Panc1 (cell line): ENCODE measurements around the gene SGCA. TPM values are rescaled to one million over a fixed set of nuclear protein-coding genes. Genes with fewer than 3 reads are reported as not detected.

Experiments
- ATAC-seq: fragments of 200-7000 bp; cut with Tn5 transposase; 2 replicates; pipeline ENCODE4 v1.9.1; 2020; ENCODE audit warnings: mild to moderate bottlenecking, moderate library complexity
- BruUV-seq: library from RNA; stranded (reverse); fragments of 400-500 nt; replicated peaks from 2 replicates; lab custom pipeline; 2021; lab: Mats Ljungman, UMichigan
- CTCF ChIA-PET: fragments of 300-600 bp; sonication (Branson Sonifier 250); formaldehyde crosslinking; loops from one replicate; lab custom pipeline; 2022; ENCODE audit warnings: antibody characterized with exemption; lab: Charles Lee
- POLR2A ChIA-PET: fragments of 300-600 bp; sonication (Branson Sonifier 250); formaldehyde crosslinking; loops from one replicate; lab custom pipeline; 2022; ENCODE audit warnings: antibody characterized with exemption; lab: Charles Lee
- DNase-seq: peaks from one replicate; pipeline ENCODE4 v3.0.0-alpha.2; 2010; ENCODE audit warnings: low read depth, low spot score
- H3K27ac ChIP-seq: 2 replicates; pipeline ENCODE4 v1.5.1; 2011; ENCODE audit warnings: mild to moderate bottlenecking, low read length, inconsistent platforms
- H3K27me3 ChIP-seq: fragments of 200-500 bp; sonication (Bioruptor generic); 2 replicates; pipeline ENCODE4 v1.6.0; 2014; ENCODE audit warnings: low read length, inconsistent platforms; ENCODE audit not compliant: control insufficient read depth, insufficient read depth
- H3K36me3 ChIP-seq: fragments of 200-500 bp; sonication (Bioruptor generic); 2 replicates; pipeline ENCODE4 v1.5.1; 2014; ENCODE audit warnings: inconsistent platforms, mild to moderate bottlenecking, low read length, moderate library complexity; ENCODE audit not compliant: control insufficient read depth, insufficient read depth
- H3K4me1 ChIP-seq: 2 replicates; pipeline ENCODE4 v1.5.1; 2011; ENCODE audit warnings: inconsistent platforms, mild to moderate bottlenecking, low read length, moderate library complexity; ENCODE audit not compliant: control insufficient read depth, insufficient read depth
- H3K4me3 ChIP-seq, 2 experiments: 2 replicates each; pipeline ENCODE4 v1.5.1; 2011 to 2012; ENCODE audit warnings: low read depth in 2 of 2, low read length in 2 of 2, mild to moderate bottlenecking in 2 of 2, inconsistent platforms in 1 of 2, moderate library complexity in 1 of 2
- H3K9me3 ChIP-seq: fragments of 200-500 bp; sonication (Bioruptor generic); 2 replicates; pipeline ENCODE4 v1.5.1; 2014; ENCODE audit warnings: low read depth, mild to moderate bottlenecking, inconsistent platforms, low read length, moderate library complexity; ENCODE audit not compliant: control insufficient read depth, insufficient read depth
- POLR2AphosphoS5 ChIP-seq: IDR thresholded peaks from 2 replicates; pipeline ENCODE4 v1.6.1; 2012; ENCODE audit warnings: mild to moderate bottlenecking, low read depth, low read length, moderate library complexity
- SIN3A ChIP-seq: IDR thresholded peaks from 2 replicates; pipeline ENCODE4 v1.6.1; 2012; ENCODE audit warnings: low read depth, mild to moderate bottlenecking, low read length, moderate library complexity, borderline replicate concordance; ENCODE audit not compliant: insufficient read depth
- TCF7L2 ChIP-seq: IDR thresholded peaks from 2 replicates; pipeline ENCODE4 v1.6.1; 2011; ENCODE audit warnings: mild to moderate bottlenecking, low read depth, low read length, inconsistent platforms
- in situ Hi-C: cut with HindIII; loops from 2 replicates; pipeline ENCODE4 v1.10.0; 2016; ENCODE audit warnings: low sequenced_read_pairs, low pct_unique_long_range_greater_than_20kb
- intact Hi-C: fragments of 100-400 bp; cut with micrococcal nuclease; formaldehyde crosslinking; loops from one replicate; pipeline ENCODE4 v1.10.0; 2022; ENCODE audit not compliant: unreplicated experiment
- total RNA-seq: library from RNA; stranded (reverse); gene quantifications from one replicate; pipeline ENCODE4 v1.2.1, GENCODE V29; 2021; ENCODE audit not compliant: unreplicated experiment
- TF ChIP-seq, protein P1 (sequence below): fragments of 450-650 bp; IDR thresholded peaks from 2 replicates; pipeline ENCODE4 v1.5.1; 2017; ENCODE audit warnings: mild to moderate bottlenecking
- TF ChIP-seq, protein P2 (sequence below), 2 experiments: IDR thresholded peaks; 2 replicates each; pipeline ENCODE4 v1.6.1; 2011 to 2012; ENCODE audit warnings: low read depth in 2 of 2, control low read depth in 1 of 2, low read length in 1 of 2, mild to moderate bottlenecking in 1 of 2, moderate library complexity in 1 of 2; ENCODE audit not compliant: insufficient read depth in 1 of 2

Gene SGCA
- total RNA-seq, 1 experiment from 2014 or later = not detected

DNA sequence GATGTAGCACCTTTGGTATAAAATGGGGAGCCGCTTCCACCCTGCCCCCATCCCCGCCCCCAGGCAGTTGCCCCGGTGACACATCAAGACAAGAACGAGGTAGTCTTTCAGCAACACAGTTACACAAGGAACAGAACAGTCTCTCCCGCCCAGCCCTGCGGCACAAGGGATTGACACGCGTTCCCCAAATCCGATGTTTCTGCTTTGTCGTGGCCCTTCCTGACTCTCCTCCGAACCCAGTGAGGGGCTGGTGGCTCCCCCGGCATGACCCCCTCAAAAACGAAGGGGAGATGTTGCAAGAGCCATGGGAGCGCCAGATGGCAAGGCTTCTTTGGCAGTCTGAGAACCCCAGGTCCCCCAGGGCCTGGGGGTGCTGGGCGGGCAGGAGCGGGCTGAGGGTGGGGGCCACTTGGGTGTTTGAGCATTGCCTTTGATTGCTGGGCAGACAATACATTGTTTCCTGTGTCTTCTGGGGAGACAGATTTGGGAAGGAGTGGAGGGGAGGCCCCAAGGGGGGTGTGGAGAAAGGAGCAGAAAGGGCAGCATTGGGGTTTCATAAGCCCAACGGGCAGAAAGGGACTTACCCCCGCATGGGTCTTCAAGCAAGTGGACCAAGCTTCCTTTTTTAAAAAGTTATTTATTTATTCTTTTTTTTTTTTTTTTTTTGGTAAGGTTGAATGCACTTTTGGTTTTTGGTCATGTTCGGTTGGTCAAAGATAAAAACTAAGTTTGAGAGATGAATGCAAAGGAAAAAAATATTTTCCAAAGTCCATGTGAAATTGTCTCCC is 19.0 kb downstream of the SGCA start:
- H3K4me1 ChIP-seq = peaks cover 14% of the 10 kb centered on the region
- TF ChIP-seq, protein P1, sequence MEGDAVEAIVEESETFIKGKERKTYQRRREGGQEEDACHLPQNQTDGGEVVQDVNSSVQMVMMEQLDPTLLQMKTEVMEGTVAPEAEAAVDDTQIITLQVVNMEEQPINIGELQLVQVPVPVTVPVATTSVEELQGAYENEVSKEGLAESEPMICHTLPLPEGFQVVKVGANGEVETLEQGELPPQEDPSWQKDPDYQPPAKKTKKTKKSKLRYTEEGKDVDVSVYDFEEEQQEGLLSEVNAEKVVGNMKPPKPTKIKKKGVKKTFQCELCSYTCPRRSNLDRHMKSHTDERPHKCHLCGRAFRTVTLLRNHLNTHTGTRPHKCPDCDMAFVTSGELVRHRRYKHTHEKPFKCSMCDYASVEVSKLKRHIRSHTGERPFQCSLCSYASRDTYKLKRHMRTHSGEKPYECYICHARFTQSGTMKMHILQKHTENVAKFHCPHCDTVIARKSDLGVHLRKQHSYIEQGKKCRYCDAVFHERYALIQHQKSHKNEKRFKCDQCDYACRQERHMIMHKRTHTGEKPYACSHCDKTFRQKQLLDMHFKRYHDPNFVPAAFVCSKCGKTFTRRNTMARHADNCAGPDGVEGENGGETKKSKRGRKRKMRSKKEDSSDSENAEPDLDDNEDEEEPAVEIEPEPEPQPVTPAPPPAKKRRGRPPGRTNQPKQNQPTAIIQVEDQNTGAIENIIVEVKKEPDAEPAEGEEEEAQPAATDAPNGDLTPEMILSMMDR = no peak
- TF ChIP-seq POLR2AphosphoS5 (no peak), TCF7L2 (no peak), SIN3A (no peak)
- TF ChIP-seq, protein P2, sequence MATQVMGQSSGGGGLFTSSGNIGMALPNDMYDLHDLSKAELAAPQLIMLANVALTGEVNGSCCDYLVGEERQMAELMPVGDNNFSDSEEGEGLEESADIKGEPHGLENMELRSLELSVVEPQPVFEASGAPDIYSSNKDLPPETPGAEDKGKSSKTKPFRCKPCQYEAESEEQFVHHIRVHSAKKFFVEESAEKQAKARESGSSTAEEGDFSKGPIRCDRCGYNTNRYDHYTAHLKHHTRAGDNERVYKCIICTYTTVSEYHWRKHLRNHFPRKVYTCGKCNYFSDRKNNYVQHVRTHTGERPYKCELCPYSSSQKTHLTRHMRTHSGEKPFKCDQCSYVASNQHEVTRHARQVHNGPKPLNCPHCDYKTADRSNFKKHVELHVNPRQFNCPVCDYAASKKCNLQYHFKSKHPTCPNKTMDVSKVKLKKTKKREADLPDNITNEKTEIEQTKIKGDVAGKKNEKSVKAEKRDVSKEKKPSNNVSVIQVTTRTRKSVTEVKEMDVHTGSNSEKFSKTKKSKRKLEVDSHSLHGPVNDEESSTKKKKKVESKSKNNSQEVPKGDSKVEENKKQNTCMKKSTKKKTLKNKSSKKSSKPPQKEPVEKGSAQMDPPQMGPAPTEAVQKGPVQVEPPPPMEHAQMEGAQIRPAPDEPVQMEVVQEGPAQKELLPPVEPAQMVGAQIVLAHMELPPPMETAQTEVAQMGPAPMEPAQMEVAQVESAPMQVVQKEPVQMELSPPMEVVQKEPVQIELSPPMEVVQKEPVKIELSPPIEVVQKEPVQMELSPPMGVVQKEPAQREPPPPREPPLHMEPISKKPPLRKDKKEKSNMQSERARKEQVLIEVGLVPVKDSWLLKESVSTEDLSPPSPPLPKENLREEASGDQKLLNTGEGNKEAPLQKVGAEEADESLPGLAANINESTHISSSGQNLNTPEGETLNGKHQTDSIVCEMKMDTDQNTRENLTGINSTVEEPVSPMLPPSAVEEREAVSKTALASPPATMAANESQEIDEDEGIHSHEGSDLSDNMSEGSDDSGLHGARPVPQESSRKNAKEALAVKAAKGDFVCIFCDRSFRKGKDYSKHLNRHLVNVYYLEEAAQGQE (IDR thresholded peaks at IDR 0.05; ENCODE audit: insufficient read depth in 1 of 2, low read depth in 2 of 2, low read length in 1 of 2) = no peak
- no peaks in the 10 kb centered on the region for H3K36me3 ChIP-seq
- no peaks in the 10 kb centered on the region for H3K27me3 ChIP-seq
- intact Hi-C loops (no loop called here), in situ Hi-C loops (no loop called here)
- no peaks in the 10 kb centered on the region for H3K9me3 ChIP-seq
- H3K4me3 ChIP-seq = no peak overlapping the region
- ChIA-PET POLR2A (no interaction called here), CTCF (no interaction called here)
- ATAC-seq (no peak), DNase-seq (no peak)
- TSS peak; percentile 83 for BruUV-seq
- no peak overlapping the region for H3K27ac ChIP-seq

DNA sequence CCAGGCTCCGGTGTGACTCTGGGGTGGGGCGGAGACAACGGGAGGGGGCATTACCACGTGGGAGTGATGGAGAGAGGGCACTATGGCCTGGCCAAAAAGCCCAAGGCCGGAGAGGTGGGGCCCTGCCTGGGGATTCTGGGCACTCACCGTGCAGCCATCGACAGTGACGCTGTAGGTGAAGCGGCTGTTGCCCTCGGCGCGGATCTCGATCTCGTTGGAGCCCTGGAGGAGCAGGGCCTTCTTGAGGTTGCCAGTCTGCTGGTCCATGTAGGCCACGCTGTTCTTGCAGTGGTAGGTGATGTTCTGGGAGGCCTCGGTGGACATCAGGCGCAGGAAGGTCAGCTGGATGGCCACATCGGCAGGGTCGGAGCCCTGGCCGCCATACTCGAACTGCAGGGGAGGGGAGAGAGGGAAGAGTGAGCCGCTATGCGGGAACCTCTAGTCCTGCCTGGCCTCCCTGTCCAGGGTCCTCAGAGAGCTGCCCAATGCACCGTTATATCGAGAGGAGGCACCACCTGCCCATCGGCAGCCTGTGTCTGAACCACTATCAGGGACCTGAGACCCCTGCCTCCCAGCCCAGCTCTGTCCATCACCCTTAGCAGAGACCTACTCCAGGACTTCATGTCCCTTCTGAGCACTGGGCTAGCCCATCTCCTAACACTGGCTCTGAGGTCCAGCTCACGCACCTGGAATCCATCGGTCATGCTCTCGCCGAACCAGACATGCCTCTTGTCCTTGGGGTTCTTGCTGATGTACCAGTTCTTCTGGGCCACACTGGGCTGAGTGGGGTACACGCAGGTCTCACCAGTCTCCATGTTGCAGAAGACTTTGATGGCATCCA is 20.0 kb downstream of the SGCA start:
- CTCF ChIA-PET = no interaction called here
- no peak for TF ChIP-seq SIN3A
- TF ChIP-seq, protein P1 = no peak
- TF ChIP-seq, protein P2 (IDR thresholded peaks at IDR 0.05; ENCODE audit: insufficient read depth in 1 of 2, low read depth in 2 of 2, low read length in 1 of 2) = no peak
- no peak for TF ChIP-seq POLR2AphosphoS5
- no peak for TF ChIP-seq TCF7L2

More for the DNA sequence above, 20.0 kb downstream of the SGCA start:
- POLR2A ChIA-PET = no interaction called here
- H3K4me3 ChIP-seq = no peak overlapping the region
- DNase-seq = no peak
- H3K9me3 ChIP-seq = no peaks in the 10 kb centered on the region
- ATAC-seq = no peak
- intact Hi-C loops = no loop called here
- no TSS peak for BruUV-seq
- no peaks in the 10 kb centered on the region for H3K27me3 ChIP-seq
- in situ Hi-C loops = no loop called here
- peaks cover 12% of the 10 kb centered on the region for H3K4me1 ChIP-seq
- no peak overlapping the region for H3K27ac ChIP-seq
- no peaks in the 10 kb centered on the region for H3K36me3 ChIP-seq
